GM19452 (cell line): Measurements from ENCODE around the gene PLEKHO2.

Source experiments
- ATAC-seq: cut with Tn5 transposase; IDR thresholded peaks from one replicate; pipeline ENCODE4 v1.9.1; 2021; ENCODE audit not compliant: unreplicated experiment

PLEKHO2 gene

DNA sequence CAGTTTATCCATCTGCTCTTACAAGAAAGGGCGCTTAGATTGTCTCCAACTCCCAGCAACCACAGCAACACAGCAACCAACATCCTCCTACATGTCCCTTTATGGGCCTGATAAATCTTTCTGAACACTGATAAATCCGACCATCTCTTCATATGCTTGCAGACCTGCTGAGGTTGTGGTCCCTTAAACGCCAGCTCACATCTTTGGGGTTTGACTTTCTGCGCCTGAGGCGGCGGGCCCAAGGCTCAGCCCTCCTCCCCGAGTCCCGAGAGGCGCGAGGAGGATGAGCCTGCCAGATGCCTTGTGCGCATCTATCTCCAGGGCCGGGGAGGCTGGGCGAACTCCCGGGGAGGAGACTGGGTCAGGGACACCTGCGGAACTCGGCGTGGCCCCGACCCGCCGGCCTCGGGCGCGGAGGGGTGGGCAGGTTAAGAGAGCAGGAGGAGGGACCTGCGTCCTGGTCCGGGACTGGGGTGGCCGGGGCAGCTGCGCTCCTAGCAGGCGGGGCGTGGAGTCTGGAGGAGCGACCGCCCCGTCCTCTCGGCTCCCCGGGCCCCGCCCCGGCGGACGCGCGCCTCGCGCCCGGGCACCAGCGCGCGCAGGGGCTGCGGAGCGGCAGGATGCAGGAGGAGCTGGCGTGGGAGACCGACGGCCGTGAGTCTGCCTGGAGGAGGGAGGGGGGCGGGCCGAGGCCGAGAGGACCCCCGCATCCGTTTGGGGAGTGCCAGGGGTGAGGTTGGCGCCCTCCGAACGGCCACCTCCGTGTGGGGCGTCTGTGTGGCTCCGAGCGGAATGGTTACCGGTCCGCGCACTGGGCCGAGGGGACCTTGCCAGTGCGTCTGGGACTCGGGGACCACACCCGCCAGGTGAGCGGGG is 69.8 kb downstream of the PLEKHO2 start, which contains the start of gene ANKDD1A:
TSS of gene ANKDD1A (plus strand) at position 592 of the 876 bp plus-strand sequence. CDS start at position 621, 29 bp downstream.
- ATAC-seq = peak; percentile 60

DNA sequence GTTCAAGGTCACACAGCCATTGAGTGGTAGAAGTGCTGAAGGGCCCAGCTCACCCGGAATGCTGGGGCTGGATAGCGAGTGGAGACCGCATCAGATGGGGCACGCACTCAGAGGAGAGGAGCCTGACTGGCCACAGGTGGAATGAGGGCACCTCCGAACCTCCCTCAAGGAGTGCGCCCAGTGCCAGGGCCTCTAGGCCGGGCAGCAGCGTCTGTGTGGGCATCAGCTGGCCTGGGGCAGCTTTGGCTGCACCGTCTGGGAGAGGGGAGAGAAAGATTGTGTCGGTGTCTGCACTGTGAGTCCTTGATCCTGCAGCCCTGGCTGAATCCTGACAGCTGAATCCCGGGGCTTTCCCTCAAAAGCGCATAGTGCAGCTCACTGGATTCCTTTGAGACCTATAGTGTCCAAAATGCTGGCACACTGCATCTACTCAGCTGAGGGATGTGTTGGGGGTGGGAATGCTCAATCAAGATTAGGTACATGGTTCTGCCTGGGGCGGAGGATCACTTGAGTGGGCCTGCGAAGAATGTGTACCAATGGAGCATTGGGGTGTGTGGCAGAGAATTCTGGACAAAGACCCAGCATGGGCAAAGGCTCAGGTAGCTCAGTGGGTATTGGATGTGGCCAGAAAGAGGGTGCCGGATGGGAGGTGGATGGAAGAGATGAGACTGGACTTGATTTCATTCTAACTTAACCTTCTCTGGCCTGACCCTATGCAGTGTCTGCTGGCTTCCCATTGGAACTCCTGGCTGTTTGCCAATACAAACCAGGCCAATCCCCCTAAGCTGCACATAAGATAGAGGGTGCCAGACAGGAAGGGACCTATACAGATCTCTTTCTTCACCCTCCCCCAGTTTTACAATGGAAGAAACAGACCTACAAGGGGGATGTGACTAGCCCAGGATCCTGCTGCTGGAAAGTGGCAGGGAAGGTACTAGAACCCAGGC is 70.9 kb downstream of the PLEKHO2 start:
- ATAC-seq = no peak

DNA sequence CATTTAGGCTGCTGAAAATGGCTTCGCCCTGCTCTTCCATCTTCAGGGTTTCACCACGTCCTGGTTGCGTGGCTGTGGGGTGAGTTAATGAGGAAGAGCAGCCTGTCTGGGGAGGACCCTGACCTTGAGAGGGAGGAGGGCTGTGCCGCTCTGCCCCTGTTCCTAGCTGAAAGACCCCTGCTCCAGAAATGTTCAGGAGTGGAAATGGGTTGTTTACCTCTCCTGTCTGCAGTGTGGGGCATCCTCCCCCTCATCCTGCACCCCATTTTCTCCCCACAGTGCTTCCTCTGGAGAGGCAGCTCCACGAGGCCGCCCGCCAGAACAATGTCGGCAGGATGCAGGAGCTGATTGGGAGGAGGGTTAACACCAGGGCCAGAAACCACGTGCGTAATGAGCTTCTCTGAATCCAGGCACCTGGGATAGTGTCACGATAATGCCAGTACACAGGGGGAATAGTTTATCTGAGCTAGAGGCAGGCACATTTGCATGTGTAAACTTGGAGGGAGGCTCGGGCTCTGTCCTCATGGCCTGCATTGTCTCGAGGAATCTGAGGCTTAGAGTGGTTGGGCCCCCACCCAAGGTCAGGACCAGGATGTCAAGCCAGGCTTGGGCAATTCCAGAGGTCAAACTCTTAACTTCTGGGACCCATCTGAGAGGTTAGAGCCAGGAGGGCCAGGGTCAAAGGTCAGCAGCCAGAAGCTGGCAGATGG is 74.0 kb downstream of the PLEKHO2 start:
- no peak for ATAC-seq

DNA sequence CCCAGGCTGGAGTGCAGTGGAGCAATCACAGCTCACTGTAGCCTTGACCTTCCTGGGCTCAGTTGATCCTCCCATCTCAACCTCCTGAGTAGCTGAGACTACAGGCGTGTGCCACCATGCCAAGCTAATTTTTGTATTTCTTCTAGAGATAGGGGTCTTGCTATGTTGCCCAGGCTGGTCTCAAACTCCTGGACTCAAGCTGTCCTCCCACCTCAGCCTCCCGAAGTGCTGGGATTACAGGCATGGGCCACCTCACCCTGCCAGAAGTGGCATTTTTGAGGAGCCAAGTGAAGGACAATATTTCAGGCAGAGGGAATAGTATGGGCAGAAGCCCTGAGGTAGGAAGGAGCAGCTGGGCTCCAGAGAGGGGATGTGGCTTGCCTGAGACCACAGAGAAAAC is 74.7 kb downstream of the PLEKHO2 start:
- no peak for ATAC-seq

DNA sequence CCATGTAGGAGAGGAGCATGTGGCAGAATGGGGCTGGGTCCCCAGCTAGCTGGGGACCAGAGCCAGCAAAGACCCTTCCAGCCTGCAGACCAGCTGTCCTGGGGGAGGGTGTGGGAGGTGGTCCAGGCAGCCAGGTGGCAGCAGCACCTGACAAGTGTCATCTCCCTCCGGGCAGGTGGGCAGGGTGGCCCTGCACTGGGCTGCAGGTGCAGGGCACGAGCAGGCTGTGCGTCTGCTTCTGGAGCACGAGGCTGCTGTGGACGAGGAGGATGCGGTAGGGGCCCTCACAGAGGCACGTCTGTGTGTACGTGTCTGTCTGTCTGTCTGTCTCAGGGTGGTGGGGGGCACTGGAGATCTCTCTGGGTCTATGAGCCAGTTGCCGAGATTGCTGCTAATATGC is 75.5 kb downstream of the PLEKHO2 start:
- ATAC-seq = no peak
